Astrocyte (in vitro differentiated cells and primary cell): ENCODE measurements around the gene DNMT3B.

Experiments
- EZH2 ChIP-seq: IDR thresholded peaks from 2 replicates; pipeline ENCODE4 v1.6.1; 2012; ENCODE audit warnings: mild to moderate bottlenecking, low read length, inconsistent platforms; ENCODE audit not compliant: insufficient read depth
- TF ChIP-seq, protein P1 (sequence below): IDR thresholded peaks from 2 replicates; pipeline ENCODE4 v1.5.1; 2011; ENCODE audit warnings: low read depth, mild to moderate bottlenecking, inconsistent platforms, low read length, moderate library complexity; ENCODE audit not compliant: insufficient read depth

DNA sequence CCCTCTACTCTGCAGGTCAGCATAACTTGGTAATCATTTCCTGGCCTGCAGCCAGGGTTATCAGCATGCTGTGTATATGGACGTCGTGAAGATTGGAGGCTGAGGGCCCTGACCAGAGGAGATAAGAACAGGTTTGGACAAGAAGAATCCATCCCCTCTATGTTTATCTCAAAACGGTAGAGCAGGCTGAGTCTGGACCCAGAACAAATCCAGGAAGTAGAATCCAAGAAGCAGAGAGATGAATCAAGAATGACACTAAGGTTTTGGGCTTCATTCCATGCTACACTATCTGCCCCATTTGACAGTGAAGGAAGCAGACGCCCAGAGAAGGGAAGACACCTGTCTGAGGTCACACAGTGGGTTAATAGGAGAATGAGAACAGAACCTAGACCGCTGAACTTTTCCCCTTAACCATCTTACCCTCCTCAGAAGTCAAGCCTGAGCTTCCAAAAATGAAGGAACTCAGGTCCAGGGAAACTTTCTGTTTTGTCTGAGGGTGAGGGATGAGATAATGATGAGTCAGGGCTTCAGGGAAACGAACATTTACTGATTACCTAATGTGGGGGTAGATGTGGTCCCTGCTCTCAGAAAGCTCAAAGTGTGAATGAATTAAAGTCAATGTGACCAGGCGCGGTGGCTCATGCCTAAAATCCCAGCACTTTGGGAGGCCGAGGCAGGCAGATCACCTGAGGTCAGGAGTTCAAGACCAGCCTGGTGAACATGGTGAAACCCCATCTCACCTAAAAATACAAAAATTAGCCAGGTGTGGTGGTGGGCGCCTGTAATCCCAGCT is 9.5 kb upstream of the DNMT3B start:
- TF ChIP-seq, protein P1, sequence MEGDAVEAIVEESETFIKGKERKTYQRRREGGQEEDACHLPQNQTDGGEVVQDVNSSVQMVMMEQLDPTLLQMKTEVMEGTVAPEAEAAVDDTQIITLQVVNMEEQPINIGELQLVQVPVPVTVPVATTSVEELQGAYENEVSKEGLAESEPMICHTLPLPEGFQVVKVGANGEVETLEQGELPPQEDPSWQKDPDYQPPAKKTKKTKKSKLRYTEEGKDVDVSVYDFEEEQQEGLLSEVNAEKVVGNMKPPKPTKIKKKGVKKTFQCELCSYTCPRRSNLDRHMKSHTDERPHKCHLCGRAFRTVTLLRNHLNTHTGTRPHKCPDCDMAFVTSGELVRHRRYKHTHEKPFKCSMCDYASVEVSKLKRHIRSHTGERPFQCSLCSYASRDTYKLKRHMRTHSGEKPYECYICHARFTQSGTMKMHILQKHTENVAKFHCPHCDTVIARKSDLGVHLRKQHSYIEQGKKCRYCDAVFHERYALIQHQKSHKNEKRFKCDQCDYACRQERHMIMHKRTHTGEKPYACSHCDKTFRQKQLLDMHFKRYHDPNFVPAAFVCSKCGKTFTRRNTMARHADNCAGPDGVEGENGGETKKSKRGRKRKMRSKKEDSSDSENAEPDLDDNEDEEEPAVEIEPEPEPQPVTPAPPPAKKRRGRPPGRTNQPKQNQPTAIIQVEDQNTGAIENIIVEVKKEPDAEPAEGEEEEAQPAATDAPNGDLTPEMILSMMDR = no peak
- no peak for TF ChIP-seq EZH2
